Neural progenitor cell (in vitro differentiated cells): ENCODE data around the gene GINS3. TPM values are rescaled to one million over a fixed set of nuclear protein-coding genes. Genes with fewer than 3 reads are reported as not detected.

Experiments used
- DNase-seq: peaks from one replicate; pipeline ENCODE4 v3.0.0-alpha.2; 2016; ENCODE audit warnings: low spot score
- H2AFZ ChIP-seq: fragments of 200-600 bp; sonication (generic); replicated peaks from 2 replicates; pipeline ENCODE4 v1.6.1; 2016; ENCODE audit warnings: antibody characterized with exemption
- H3F3A ChIP-seq: fragments of 200-600 bp; sonication (generic); 2 replicates; pipeline ENCODE4 v1.6.1; 2016; ENCODE audit warnings: antibody characterized with exemption, low read depth
- H3K27ac ChIP-seq: fragments of 200-600 bp; sonication (generic); 2 replicates; pipeline ENCODE4 v1.5.1; 2016; ENCODE audit warnings: mild to moderate bottlenecking
- H3K27me3 ChIP-seq: fragments of 200-600 bp; sonication (generic); 2 replicates; pipeline ENCODE4 v1.6.1; 2016; ENCODE audit warnings: mild to moderate bottlenecking, moderate library complexity
- H3K36me3 ChIP-seq: fragments of 200-600 bp; sonication (generic); 2 replicates; pipeline ENCODE4 v1.5.1; 2016
- H3K4me1 ChIP-seq: fragments of 200-600 bp; sonication (generic); 2 replicates; pipeline ENCODE4 v1.6.1; 2016; ENCODE audit warnings: mixed run types
- H3K4me2 ChIP-seq: fragments of 200-600 bp; sonication (generic); 2 replicates; pipeline ENCODE4 v1.6.1; 2016
- H3K4me3 ChIP-seq: fragments of 200-600 bp; sonication (generic); 2 replicates; pipeline ENCODE4 v1.5.1; 2016
- H3K79me2 ChIP-seq: fragments of 200-600 bp; sonication (generic); 2 replicates; pipeline ENCODE4 v1.6.1; 2016; ENCODE audit warnings: low read depth
- H3K9ac ChIP-seq: fragments of 200-600 bp; sonication (generic); 2 replicates; pipeline ENCODE4 v1.6.1; 2016
- H3K9me3 ChIP-seq: fragments of 200-600 bp; sonication (generic); 2 replicates; pipeline ENCODE4 v1.5.1; 2016; ENCODE audit warnings: low read depth
- H4K20me1 ChIP-seq: fragments of 200-600 bp; sonication (generic); 2 replicates; pipeline ENCODE4 v1.6.1; 2016; ENCODE audit warnings: low read depth
- H3K27ac Mint-ChIP-seq: 3 replicates; pipeline ENCODE4 v1.8.0; 2021; ENCODE audit warnings: mixed read lengths
- H3K27me3 Mint-ChIP-seq: 2 replicates; pipeline ENCODE4 v1.8.0; 2022; ENCODE audit warnings: low read depth, mild to moderate bottlenecking, inconsistent platforms, moderate library complexity, mixed read lengths; ENCODE audit not compliant: insufficient read depth
- H3K36me3 Mint-ChIP-seq: 3 replicates; pipeline ENCODE4 v1.8.0; 2021; ENCODE audit warnings: mixed read lengths
- H3K4me1 Mint-ChIP-seq: 3 replicates; pipeline ENCODE4 v1.8.0; 2021; ENCODE audit warnings: mixed read lengths
- H3K4me3 Mint-ChIP-seq: 3 replicates; pipeline ENCODE4 v1.8.0; 2021; ENCODE audit warnings: mild to moderate bottlenecking, moderate library complexity, mixed read lengths
- H3K9me3 Mint-ChIP-seq: 3 replicates; pipeline ENCODE4 v1.8.0; 2020; ENCODE audit warnings: mixed read lengths
- CTCF ChIP-seq: fragments of 200-600 bp; sonication (generic); IDR thresholded peaks from 2 replicates; pipeline ENCODE4 v1.5.1; 2017; ENCODE audit warnings: antibody characterized with exemption, mild to moderate bottlenecking
- EZH2 ChIP-seq: fragments of 200-600 bp; sonication (generic); IDR thresholded peaks from 2 replicates; pipeline ENCODE4 v1.6.1; 2017; ENCODE audit warnings: antibody characterized with exemption, mild to moderate bottlenecking, moderate library complexity
- EZH2phosphoT487 ChIP-seq: fragments of 200-600 bp; sonication (generic); IDR thresholded peaks from 2 replicates; pipeline ENCODE4 v1.6.1; 2017; ENCODE audit warnings: antibody characterized with exemption
- total RNA-seq: library from RNA; depleted of rRNA; stranded (reverse); fragments of >200 nt; gene quantifications from 2 replicates; pipeline ENCODE4 v1.2.3, GENCODE V29; 2015; ENCODE audit warnings: low replicate concordance

GINS3 gene
- total RNA-seq, 1 donor from 2014 or later = 13.4 TPM

- no peaks in the 10 kb centered on the region for H4K20me1 ChIP-seq
- H3K27me3 ChIP-seq = no peaks in the 10 kb centered on the region
- H2AFZ ChIP-seq = no peak overlapping the region
- Mint-ChIP-seq H3K27ac (no peak overlapping the region), H3K36me3 (no peaks in the 10 kb centered on the region), H3K4me3 (no peak overlapping the region), H3K27me3 (peaks cover 16% of the 10 kb centered on the region), H3K4me1 (peaks cover 12% of the 10 kb centered on the region), H3K9me3 (no peaks in the 10 kb centered on the region)
- H3K4me1 ChIP-seq = no peaks in the 10 kb centered on the region
- no peak overlapping the region for H3K27ac ChIP-seq
- peaks cover 6% of the 10 kb centered on the region for H3F3A ChIP-seq
- no peak overlapping the region for H3K9ac ChIP-seq
- H3K4me3 ChIP-seq = no peak overlapping the region
- H3K79me2 ChIP-seq = no peaks in the 10 kb centered on the region
- DNase-seq = no peak
- H3K4me2 ChIP-seq = no peak overlapping the region
- H3K9me3 ChIP-seq = no peaks in the 10 kb centered on the region
- no peaks in the 10 kb centered on the region for H3K36me3 ChIP-seq
- no peak for TF ChIP-seq CTCF
- TF ChIP-seq EZH2phosphoT487 = no peak
- TF ChIP-seq EZH2 = no peak
These were observed 38.4 kb downstream of the GINS3 start for GRCh38 chr16:58430718-58431117.

GRCh38 chr16:58433569-58433951 is 41.3 kb downstream of the GINS3 start:
- no peaks in the 10 kb centered on the region for H3K9me3 ChIP-seq
- Mint-ChIP-seq H3K27ac (no peak overlapping the region), H3K4me3 (no peak overlapping the region), H3K27me3 (peaks cover 21% of the 10 kb centered on the region), H3K9me3 (peaks cover 9% of the 10 kb centered on the region), H3K36me3 (no peaks in the 10 kb centered on the region), H3K4me1 (peaks cover 7% of the 10 kb centered on the region)
- no peaks in the 10 kb centered on the region for H4K20me1 ChIP-seq
- H3K36me3 ChIP-seq = no peaks in the 10 kb centered on the region
- H3K4me1 ChIP-seq = no peaks in the 10 kb centered on the region
- H3K27ac ChIP-seq = no peak overlapping the region
- H3K9ac ChIP-seq = no peak overlapping the region
- no peak overlapping the region for H3K4me3 ChIP-seq
- H3K79me2 ChIP-seq = no peaks in the 10 kb centered on the region
- TF ChIP-seq EZH2 (no peak), CTCF (no peak), EZH2phosphoT487 (no peak)
- no peak overlapping the region for H2AFZ ChIP-seq
- no peaks in the 10 kb centered on the region for H3K27me3 ChIP-seq
- H3F3A ChIP-seq = no peaks in the 10 kb centered on the region
- H3K4me2 ChIP-seq = no peak overlapping the region
- DNase-seq = no peak

- no peak overlapping the region for H3K27ac ChIP-seq
- H3K27me3 ChIP-seq = no peaks in the 10 kb centered on the region
- no peaks in the 10 kb centered on the region for H4K20me1 ChIP-seq
- H3K9me3 ChIP-seq = no peaks in the 10 kb centered on the region
- H3F3A ChIP-seq = no peaks in the 10 kb centered on the region
- H3K4me3 ChIP-seq = no peak overlapping the region
- Mint-ChIP-seq H3K27me3 (peaks cover 20% of the 10 kb centered on the region), H3K27ac (no peak overlapping the region), H3K4me3 (no peak overlapping the region), H3K4me1 (no peaks in the 10 kb centered on the region), H3K36me3 (no peaks in the 10 kb centered on the region), H3K9me3 (peaks cover 11% of the 10 kb centered on the region)
- H3K4me2 ChIP-seq = no peak overlapping the region
- H3K36me3 ChIP-seq = no peaks in the 10 kb centered on the region
- H3K4me1 ChIP-seq = no peaks in the 10 kb centered on the region
- no peaks in the 10 kb centered on the region for H3K79me2 ChIP-seq
- no peak for DNase-seq
- no peak overlapping the region for H3K9ac ChIP-seq
- H2AFZ ChIP-seq = no peak overlapping the region
- TF ChIP-seq EZH2 = no peak
- no peak for TF ChIP-seq EZH2phosphoT487
- no peak for TF ChIP-seq CTCF
These were observed 43.5 kb downstream of the GINS3 start for GRCh38 chr16:58435779-58436178.

- H3K27ac Mint-ChIP-seq = no peak overlapping the region
- no peaks in the 10 kb centered on the region for H3K4me1 ChIP-seq
- H3K27me3 Mint-ChIP-seq = peaks cover 11% of the 10 kb centered on the region
- H3K4me1 Mint-ChIP-seq = no peaks in the 10 kb centered on the region
- H3K36me3 Mint-ChIP-seq = no peaks in the 10 kb centered on the region
- no peak overlapping the region for H3K4me3 Mint-ChIP-seq
- H3K36me3 ChIP-seq = no peaks in the 10 kb centered on the region
- H3K9me3 Mint-ChIP-seq = peaks cover 11% of the 10 kb centered on the region
- no peaks in the 10 kb centered on the region for H3F3A ChIP-seq
- H2AFZ ChIP-seq = no peak overlapping the region
- no peaks in the 10 kb centered on the region for H3K79me2 ChIP-seq
- H3K9ac ChIP-seq = no peak overlapping the region
- H3K27me3 ChIP-seq = no peaks in the 10 kb centered on the region
- no peak for DNase-seq
- H4K20me1 ChIP-seq = no peaks in the 10 kb centered on the region
- H3K27ac ChIP-seq = no peak overlapping the region
- TF ChIP-seq EZH2phosphoT487 (no peak), CTCF (no peak), EZH2 (no peak)
- H3K4me3 ChIP-seq = no peak overlapping the region
- H3K4me2 ChIP-seq = no peak overlapping the region
- no peaks in the 10 kb centered on the region for H3K9me3 ChIP-seq
These were observed 47.9 kb downstream of the GINS3 start for GRCh38 chr16:58440131-58440530.
